GM18498 (cell line): ENCODE data around the gene GALNT9.

ENCODE experiments used
- ATAC-seq: cut with Tn5 transposase; IDR thresholded peaks from one replicate; pipeline ENCODE4 v1.9.1; 2021; ENCODE audit warnings: mild to moderate bottlenecking, moderate library complexity; ENCODE audit not compliant: unreplicated experiment

GALNT9 gene

DNA sequence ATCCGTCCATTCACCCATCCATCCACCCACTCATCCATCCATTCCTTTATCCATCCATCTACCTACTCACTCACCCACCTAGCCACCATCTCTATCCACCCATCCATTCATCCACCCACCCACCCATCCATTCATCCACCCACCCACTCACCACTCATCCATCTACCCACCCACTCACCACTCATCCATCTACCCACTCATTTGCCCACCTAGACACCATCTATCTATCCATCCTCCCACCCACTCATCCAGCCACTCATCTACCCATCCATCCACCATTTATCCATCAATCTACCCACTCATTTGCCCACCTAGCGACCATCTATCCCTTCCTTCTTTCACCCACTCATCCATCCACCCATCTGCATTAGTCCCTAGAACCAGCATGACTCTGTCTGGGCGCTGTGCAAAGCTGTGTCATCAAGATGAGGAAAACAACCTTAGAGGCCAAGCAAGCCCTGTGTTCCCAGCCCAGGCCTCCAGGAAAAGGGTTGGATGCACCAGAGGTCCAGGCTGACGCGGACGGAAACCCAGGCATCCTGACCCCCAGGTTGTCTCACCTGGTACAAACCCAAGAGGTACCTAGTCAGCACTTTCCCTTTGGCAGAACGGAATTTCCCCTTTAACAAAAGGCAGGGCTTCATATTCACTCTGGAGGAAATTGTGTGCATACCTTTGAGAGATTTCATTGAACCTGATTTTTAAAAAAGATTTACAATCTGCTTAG is 111.4 kb downstream of the GALNT9 start:
- no peak for ATAC-seq

DNA sequence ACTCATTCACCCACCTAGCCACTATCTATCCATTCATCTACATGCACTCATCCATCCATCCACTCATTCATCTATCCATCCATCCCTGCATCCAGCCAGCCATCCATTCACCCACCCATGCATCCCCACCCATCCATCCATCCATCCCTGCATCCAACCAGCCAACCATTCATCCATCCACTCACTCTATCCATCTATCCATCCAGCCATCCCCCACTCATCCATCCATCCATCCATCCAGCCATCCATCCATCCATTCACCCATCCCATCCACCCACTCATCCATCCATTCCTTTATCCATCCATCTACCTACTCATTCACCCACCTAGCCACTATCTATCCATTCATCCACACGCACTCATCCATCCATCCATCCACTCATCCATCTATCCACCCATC is 112.0 kb downstream of the GALNT9 start:
- no peak for ATAC-seq

GRCh38 chr12:132216354-132216987 is 112.9 kb downstream of the GALNT9 start:
- no peak for ATAC-seq

DNA sequence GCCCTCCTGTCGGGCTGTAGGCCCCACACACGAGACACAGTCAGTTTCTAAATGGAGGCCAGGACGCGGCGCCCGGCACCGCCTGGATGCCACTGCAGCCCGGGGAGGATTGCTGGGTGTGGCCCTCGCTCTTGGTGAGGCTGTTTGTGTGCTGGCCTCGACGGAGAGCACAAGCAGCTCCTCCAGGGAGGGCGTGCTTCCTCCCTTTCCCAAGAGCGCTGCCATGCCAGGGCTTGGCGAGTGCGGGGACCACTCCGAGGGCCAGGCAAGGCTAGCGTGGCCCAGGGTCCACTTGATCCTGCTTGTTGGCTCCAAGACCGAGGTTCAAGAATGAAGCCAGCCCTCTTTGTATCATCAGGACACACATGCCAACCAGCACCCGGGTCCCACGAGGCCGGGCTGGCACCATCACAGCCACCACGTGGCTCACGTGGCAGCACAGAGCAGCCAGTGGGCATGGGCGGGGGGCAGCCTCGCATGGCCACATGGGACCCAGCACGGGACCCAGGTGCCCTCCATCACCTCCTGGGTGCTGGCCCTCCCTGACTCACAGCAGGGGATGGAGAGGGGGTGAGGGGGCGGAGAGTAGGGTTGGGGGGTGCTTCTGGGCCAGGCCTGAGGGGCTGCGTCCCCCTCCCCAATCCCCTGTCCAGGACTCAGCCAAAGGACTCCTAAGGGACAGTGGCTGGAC is 113.9 kb downstream of the GALNT9 start:
- no peak for ATAC-seq

DNA sequence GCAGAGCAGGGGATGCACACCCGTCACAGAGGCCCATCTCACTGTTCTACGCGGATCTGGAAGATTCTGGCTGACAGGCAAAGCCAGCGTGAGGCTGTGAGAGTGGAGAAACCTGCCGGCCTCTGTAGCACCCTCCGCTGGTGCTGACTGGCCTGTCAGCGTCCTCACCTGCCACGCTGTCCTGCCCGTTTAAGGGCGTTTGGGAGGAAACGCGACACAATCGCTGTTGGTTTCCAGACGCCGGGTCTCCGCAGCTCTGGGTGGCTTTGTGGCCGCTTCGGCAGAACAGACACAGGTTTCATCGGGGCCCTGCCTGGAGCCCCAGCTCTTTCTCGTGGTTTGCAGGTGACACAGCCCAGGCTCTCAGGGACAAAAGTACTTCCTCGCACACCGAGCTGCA is 114.5 kb downstream of the GALNT9 start:
- ATAC-seq, result no peak

GRCh38 chr12:132214161-132214476 is 115.3 kb downstream of the GALNT9 start:
- ATAC-seq, result no peak

DNA sequence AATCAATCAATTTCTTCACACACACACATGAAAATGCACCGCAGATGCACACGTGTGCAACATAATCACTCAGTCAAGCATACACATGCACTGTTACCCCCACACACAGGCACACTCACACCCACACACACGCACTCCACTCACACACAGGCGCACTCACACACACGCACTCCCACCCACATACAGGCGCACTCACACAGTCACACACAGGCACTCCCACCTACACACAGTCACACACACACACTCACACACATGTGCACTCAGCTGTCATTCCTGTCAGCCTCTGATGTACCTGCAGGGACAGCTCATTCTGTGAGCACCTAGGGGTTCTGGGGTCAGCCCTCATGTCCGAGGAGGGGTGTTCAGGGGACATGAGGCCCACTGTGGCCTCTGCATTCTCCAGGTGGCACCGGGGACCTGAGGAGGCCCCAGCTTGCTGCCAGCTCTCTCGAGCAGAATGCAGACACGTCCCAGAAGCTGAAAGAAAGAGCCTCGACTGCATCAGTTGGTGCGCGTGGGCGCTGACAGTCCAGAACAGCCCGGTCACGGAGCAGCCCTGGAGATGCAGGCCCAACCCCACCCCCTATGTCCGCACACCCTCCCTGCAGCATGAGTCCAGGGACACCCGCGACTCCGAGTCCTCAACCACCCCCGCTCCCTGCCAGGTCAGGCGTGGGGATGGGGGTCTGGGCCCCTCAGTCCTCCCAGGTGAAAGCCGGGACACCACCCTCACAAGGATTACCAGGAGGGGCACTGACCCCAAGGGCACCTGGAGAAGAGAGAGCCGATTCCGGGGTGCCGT is 115.8 kb downstream of the GALNT9 start:
- ATAC-seq, result no peak

GRCh38 chr12:132211816-132212215 is 117.6 kb downstream of the GALNT9 start:
- ATAC-seq, result no peak

- ATAC-seq, result no peak
Observed at GRCh38 chr12:132211326-132211725, 118.1 kb downstream of the GALNT9 start.

DNA sequence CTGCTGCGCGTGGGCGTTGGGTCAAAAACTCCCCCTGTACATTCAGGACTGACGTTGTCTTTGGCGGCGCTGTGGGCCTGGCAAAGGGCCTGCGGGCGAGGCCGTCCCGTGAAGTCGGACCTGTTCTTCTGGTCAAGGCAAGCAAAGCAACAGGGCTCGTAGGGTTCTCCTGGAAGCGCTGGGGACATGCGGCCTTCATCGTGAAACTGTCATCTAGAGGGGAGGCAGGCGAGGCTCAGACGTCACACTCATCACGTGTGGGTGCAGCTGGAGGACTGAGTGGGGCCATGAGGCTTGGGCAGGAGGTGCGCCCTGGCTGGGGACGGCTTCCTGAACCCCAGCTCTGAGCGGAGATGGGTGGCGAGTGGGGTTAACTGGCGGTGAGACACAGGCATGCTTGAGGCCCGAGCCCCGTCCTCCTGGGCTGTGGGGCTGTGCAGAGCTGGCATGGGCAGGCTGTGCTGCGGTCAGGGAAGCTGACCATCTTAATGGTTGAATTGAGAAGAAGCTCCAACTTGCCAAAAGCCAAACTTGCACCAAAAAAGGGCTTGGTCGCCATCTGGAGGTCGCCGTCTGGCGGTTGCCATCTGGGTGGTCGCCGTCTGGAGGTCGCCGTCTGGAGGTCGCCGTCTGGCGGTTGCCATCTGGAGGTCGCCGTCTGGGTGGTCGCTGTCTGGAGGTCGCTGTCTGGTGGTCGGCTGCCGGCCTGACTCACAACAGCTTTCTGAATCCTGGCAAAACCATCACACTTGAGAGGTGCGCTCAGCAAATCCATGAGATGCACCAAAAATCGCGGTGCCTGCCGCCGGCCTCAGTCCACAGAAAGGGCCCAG is 119.0 kb downstream of the GALNT9 start:
- ATAC-seq, result no peak

DNA sequence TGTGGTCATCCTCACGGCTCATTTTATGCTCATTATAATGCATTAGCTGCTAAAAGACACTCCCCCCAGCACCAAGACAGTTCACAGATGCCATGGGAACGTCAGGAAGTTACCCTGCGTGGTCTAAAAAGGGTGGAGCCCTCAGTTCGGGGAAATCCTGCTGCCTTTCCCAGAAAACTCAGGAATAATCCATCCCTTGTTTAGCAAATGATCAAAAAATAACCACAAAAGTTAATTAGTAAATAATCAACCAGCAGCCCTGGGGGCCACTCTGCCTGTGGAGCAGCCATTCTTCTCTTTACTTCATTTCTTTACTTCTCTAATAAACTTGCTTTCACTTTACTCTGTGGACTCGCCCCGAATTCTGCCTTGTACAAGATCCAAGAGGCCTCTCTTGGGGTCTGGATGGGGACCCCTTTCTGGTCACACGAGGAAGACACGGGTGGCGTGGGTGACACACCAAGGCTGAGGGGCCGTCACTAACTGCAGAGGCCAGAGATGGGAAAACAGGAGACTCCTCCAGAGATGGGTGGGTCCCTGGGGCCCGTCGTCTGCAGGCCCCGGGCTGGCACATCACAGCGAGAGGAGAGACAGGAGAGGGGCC is 119.7 kb downstream of the GALNT9 start:
- ATAC-seq, result no peak

DNA sequence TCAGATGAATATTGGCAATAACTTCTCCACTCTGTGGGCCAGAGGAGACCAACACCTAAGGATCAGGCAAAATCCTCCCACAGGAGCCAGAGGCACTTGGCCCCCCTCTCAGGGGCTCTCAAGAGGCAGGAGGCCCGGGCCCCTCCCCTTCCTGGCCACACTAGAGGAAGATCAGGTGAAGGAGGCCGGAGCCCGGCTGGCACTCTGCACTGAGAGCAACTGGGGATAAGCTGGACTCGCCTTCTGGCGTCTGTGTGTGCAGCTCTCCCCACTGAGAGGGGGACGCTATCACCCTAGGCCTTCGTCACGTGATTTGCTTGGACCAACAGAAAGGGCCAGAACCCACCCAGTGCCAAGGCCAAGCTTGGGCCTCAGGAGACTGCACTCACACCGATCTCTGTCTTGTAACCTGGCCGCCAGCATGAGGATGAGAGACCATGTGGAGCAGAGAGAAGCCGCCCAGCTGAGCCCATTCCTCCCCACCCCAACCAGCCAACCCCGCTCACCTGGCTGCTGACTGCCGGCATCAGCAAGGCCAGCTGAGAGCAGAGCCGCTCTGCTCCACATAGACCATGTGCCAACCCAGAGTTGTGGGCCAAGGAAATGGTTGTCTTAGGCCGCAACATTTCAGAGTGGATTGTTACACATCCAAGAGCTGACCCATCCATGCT is 121.1 kb downstream of the GALNT9 start:
- ATAC-seq, result no peak

GRCh38 chr12:132207083-132207775 is 122.2 kb downstream of the GALNT9 start:
- no peak for ATAC-seq

DNA sequence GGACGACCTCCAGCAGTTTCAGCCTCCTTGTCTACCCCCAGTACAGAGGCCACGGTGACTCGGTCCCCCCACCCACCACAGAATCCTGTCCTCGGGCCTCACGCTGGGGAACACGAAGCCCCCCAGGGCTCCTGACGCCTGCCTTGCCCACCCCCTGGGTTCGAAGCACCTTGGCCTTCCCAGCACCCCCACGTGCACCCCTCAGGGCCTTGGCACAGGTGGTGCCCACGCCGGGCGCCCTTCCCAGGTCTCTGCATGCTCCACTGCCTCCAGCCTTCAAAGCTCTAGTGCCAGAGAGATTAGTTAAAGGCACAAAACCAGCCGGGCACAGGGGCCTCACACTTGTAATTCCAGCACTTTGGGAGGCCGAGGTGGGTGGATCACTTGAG is 123.3 kb downstream of the GALNT9 start:
- ATAC-seq, result no peak

DNA sequence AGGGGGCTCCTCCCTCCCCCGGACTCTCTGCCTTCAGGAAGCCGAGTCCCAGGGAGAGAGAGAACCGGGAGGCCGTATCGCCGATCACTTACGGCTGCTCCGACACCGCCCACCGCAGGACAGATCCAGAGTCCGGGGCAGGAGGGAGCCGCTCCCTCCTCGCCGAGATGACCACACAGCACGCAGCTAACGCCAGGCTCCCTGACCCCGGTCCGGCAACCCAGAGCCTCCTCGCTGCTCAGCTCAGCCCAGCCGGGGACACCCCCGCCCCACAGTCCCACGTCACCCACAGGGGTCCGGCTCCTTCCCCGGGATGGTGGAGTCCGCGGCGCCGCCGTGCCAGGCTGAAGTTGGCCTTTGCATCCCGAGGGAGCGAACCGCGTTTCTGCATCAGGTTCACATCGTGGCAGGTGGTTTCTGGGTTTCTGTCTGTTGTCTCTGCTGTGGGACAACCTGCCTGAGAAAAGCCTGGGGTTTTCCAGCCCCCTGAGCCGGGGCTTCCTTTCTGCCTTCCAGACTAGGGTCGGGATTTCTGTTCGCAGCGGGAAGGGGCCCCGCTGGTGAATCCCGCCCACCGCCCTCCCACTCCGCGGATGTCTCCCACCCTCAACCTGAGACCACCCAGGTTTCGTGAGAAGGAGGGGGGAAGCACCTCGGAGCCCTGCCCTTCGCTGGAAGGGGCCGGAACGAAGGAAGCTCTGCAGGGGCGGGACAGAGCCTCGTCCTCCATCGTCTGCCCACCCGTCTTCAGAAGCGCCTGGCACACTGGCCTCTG is 123.9 kb downstream of the GALNT9 start:
- ATAC-seq, result no peak

DNA sequence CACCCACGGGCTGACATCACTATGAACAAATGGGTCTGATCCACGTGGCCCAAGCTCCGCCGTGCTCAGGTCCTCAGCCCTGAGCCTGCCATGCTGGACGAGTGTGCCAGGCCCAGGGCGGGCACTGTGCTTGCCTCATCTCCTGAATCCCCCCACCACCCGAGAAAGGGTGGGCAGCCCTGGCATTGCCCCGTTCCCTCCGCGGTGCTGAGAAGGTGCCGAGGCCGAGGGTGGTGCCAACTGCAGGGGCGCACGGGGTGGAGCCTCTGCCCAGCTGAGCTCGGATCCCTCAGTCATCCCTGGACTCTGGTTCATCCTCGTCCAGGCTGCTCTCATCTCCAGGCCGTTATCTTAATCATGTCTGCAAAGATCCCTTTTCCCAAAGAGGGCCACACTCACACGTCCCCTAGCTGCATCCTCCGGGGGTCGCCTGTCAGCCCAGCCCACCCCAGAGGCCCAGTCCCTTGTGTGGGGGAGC is 124.6 kb downstream of the GALNT9 start:
- no peak for ATAC-seq

- ATAC-seq, result no peak
Observed at GRCh38 chr12:132204063-132204792, 125.2 kb downstream of the GALNT9 start.
